HCT116 (cell line): ENCODE results near the gene LUZP2.
"Not testable (repeated sequence)": the region's sequence is repeated elsewhere in the genome, so short reads cannot be mapped to it uniquely, and the experiment has no call there.

Source experiments
- CTCF ChIP-seq, 3 experiments: fragments of 200-600 bp in 1 of 3; sonication (generic) in 1 of 3; IDR thresholded peaks in 2 of 3; conservative IDR thresholded peaks in 1 of 3; 2 replicates each; pipeline ENCODE4 v1.5.1; 2012 to 2017; ENCODE audit warnings: low read depth in 2 of 3, low read length in 2 of 3, antibody characterized with exemption in 1 of 3, borderline replicate concordance in 1 of 3, control low read depth in 1 of 3, mild to moderate bottlenecking in 1 of 3, mixed read lengths in 1 of 3, mixed run types in 1 of 3, moderate library complexity in 1 of 3; ENCODE audit not compliant: insufficient read depth in 1 of 3
- MAX ChIP-seq: IDR thresholded peaks from 2 replicates; pipeline ENCODE4 v1.6.1; 2012
- POLR2A ChIP-seq: IDR thresholded peaks from 2 replicates; pipeline ENCODE4 v1.7.0; 2011; ENCODE audit warnings: borderline replicate concordance; ENCODE audit not compliant: insufficient read depth, insufficient read length; ENCODE audit errors: extremely low read depth
- ZNF274 ChIP-seq: fragments of 200-500 bp; sonication (Bioruptor generic); IDR thresholded peaks from 2 replicates; pipeline ENCODE4 v1.6.1; 2014; ENCODE audit warnings: mild to moderate bottlenecking, low read depth, low read length, inconsistent platforms

- TF ChIP-seq ZNF274; CTCF (IDR thresholded peaks at IDR 0.05 in 2 of 3, conservative IDR thresholded peaks at IDR 0.05 in 1 of 3; ENCODE audit: borderline replicate concordance in 1 of 3, insufficient read depth in 1 of 3, low read depth in 2 of 3, low read length in 2 of 3); POLR2A; MAX: not testable (repeated sequence)
Observed at GRCh38 chr11:24891845-24892492, 395.1 kb downstream of the LUZP2 start.
